AG09319 (cell line): ENCODE data around the gene RDH12.

Experiments used
- DNase-seq: peaks from one replicate; pipeline ENCODE4 v3.0.0-alpha.2; 2010; ENCODE audit warnings: low read depth; ENCODE audit errors: extremely low read depth
- CTCF ChIP-seq: IDR thresholded peaks from 2 replicates; pipeline ENCODE4 v1.5.1; 2011; ENCODE audit warnings: low read depth, mild to moderate bottlenecking, inconsistent platforms, low read length, moderate library complexity

Gene RDH12

GRCh38 chr14:67683842-67684241 lies 17.8 kb upstream of the RDH12 start:
- no peak for DNase-seq
- TF ChIP-seq CTCF, result no peak

GRCh38 chr14:67690011-67690410 lies 11.7 kb upstream of the RDH12 start:
- DNase-seq, result no peak
- no peak for TF ChIP-seq CTCF

- peak; percentile 62 for DNase-seq
- TF ChIP-seq CTCF, result no peak
These were observed 6.8 kb upstream of the RDH12 start for GRCh38 chr14:67694791-67695393.

DNA sequence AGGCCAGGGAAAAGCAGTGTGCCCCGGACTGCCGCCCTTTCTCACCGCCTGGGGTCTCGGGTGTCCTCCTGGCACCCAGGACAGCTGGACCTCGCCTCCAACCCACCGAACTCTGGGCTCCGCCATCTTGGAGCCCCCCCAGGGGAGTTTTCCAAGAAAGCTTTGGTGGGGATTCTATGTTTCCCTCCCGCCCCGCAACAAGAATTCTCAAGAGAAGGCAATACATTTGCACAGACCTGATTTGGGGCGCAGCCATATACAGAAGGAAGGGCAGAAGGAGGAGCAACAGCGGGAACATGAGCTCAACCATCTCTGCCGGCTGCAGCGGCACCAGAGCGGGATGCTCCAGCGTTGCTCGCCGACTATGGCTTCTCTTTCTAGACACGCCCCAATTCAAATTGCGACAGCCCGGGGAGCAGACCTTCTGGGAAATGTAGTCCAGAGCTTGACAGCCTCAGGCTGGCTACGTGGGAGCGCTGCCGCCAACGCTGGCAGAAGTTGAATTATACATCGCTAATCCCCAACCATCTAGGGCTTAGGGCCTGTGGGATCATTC lies 6.2 kb upstream of the RDH12 start, which contains the start of gene RDH11:
RDH11 (minus strand) TSS at position 371 of the 556 bp plus-strand sequence; CDS start at position 310, 61 bp downstream.
- TF ChIP-seq CTCF, result no peak
- DNase-seq, result peak; percentile 62

DNA sequence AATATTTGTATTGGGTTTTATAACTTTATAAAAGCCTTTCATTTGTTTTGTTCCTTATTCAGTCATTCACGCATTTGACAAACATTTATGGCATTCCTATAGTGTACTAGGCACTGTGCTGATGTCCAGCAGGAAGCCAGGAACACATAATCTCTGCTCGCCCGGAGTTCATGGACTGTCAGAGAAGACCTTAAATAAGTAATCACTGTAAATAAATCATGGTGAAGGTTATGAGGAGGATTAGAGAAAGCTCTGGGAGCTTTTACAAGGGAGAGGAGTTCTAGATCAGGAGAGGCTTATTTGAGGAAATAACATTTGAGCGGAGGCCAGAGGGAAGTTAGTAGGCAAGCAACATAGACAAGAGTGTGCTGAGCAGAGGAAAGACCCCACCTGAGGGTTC lies 4.7 kb upstream of the RDH12 start:
- DNase-seq, result no peak

GRCh38 chr14:67698179-67698578 lies 3.5 kb upstream of the RDH12 start:
- TF ChIP-seq CTCF, result no peak
- no peak for DNase-seq

More for the DNA sequence above, 4.7 kb upstream of the RDH12 start:
- no peak for TF ChIP-seq CTCF

DNA sequence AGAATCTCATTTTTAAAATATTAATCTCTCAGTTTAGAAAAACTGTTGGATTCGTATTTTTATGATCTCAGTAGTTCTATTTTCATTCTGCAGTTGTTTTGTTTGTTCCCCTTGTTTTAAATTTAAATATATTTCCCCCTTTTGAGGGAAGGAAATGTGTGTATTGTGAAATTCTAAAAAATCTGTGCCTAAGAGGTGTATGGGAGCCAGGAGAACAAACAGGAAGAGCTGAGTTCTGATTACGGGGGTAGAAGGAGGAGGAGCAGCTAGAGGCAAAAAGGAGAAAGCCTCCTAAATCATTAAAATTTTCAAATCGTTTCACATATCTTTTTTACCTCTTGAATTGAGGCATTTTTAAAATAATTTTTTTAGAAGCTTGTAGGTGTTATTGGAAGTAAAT lies 2.3 kb downstream of the RDH12 start:
- DNase-seq, result no peak
- TF ChIP-seq CTCF, result no peak
